GM12878 (cell line): ENCODE results near the gene NAMPT. TPM values are rescaled to one million over a fixed set of nuclear protein-coding genes. Genes with fewer than 3 reads are reported as not detected.
"Not testable (repeated sequence)": the region's sequence is repeated elsewhere in the genome, so short reads cannot be mapped to it uniquely, and the experiment has no call there.

ENCODE experiments used
- ATAC-seq: fragments of 200-7000 bp; cut with Tn5 transposase; 3 replicates; pipeline ENCODE4 v1.9.1; 2020; ENCODE audit warnings: mild to moderate bottlenecking, moderate library complexity
- BruUV-seq: library from RNA; stranded (reverse); fragments of 400-500 nt; replicated peaks from 2 replicates; lab custom pipeline; 2021; lab: Mats Ljungman, UMichigan
- CTCF ChIA-PET: fragments of 300-600 bp; sonication (Branson Sonifier 250); formaldehyde crosslinking; extraction: SDS; loops from one replicate; lab custom pipeline; 2021; ENCODE audit warnings: inconsistent platforms; lab: Yijun Ruan, JAX
- POLR2A ChIA-PET: fragments of 350-600 bp; formaldehyde crosslinking; extraction: SDS; loops from one replicate; lab custom pipeline; 2021; ENCODE audit warnings: inconsistent platforms; lab: Charles Lee
- RAD21 ChIA-PET: fragments of 300-600 bp; sonication (Branson Sonifier 250); formaldehyde crosslinking; loops from one replicate; lab custom pipeline; 2023; ENCODE audit warnings: antibody characterized with exemption; ENCODE audit not compliant: unreplicated experiment; lab: Charles Lee
- SMC1A ChIA-PET: fragments of 300-600 bp; sonication (Branson Sonifier 250); formaldehyde crosslinking; loops from one replicate; lab custom pipeline; 2023; ENCODE audit not compliant: unreplicated experiment, uncharacterized antibody; lab: Charles Lee
- DNase-seq: peaks from one replicate; pipeline ENCODE4 v3.0.0-alpha.2; 2011; ENCODE audit warnings: low read depth, low spot score
- FAIRE-seq: peaks from 3 replicates; lab custom pipeline; 2011; peaks lifted over from hg19 to GRCh38; lab: Jason Lieb, UNC
- H2AFZ ChIP-seq: 2 replicates; pipeline ENCODE4 v1.6.0; 2011; ENCODE audit warnings: low read depth, low read length, control low read depth; ENCODE audit not compliant: control insufficient read depth
- H3K27ac ChIP-seq: 2 replicates; pipeline ENCODE4 v1.5.1; 2011; ENCODE audit warnings: control low read depth; ENCODE audit not compliant: control insufficient read depth, insufficient read depth
- H3K27me3 ChIP-seq, 2 experiments: replicated peaks in 1 of 2; 2 replicates each; pipeline versions ENCODE4 v1.6.0 to v1.6.1; 2011; ENCODE audit warnings: low read length in 1 of 2; ENCODE audit not compliant: control insufficient read depth in 2 of 2, insufficient read depth in 2 of 2
- H3K36me3 ChIP-seq, 2 experiments: 2 replicates each; pipeline ENCODE4 v1.5.1; 2011; ENCODE audit warnings: low read length in 1 of 2; ENCODE audit not compliant: control insufficient read depth in 2 of 2, insufficient read depth in 2 of 2
- H3K4me1 ChIP-seq: 2 replicates; pipeline ENCODE4 v1.6.1; 2011; ENCODE audit warnings: mild to moderate bottlenecking, low read length, moderate library complexity, mixed read lengths; ENCODE audit not compliant: control insufficient read depth, insufficient read depth
- H3K4me2 ChIP-seq: 2 replicates; pipeline ENCODE4 v1.6.0; 2011; ENCODE audit warnings: control low read depth; ENCODE audit not compliant: control insufficient read depth, insufficient read depth
- H3K4me3 ChIP-seq: fragments of 200-600 bp; sonication (generic); 2 replicates; pipeline ENCODE4 v1.5.1; 2016
- H3K79me2 ChIP-seq: 2 replicates; pipeline ENCODE4 v1.6.0; 2011; ENCODE audit warnings: low read length; ENCODE audit not compliant: control insufficient read depth, insufficient read depth
- H3K9ac ChIP-seq: 2 replicates; pipeline ENCODE4 v1.8.0; 2011; ENCODE audit warnings: low read length, control low read depth, mixed read lengths; ENCODE audit not compliant: control insufficient read depth, insufficient read depth
- H3K9me3 ChIP-seq: replicated peaks from 3 replicates; pipeline ENCODE4 v1.5.1; 2011; ENCODE audit warnings: mild to moderate bottlenecking, low read length; ENCODE audit not compliant: control insufficient read depth, insufficient read depth
- H4K20me1 ChIP-seq: 2 replicates; pipeline ENCODE4 v1.6.0; 2011; ENCODE audit not compliant: control insufficient read depth, insufficient read depth
- NR2F1 ChIP-seq: fragments of 450-650 bp; conservative IDR thresholded peaks from 2 replicates; pipeline ENCODE4 v1.6.1; 2017; ENCODE audit warnings: mild to moderate bottlenecking
- PAX8 ChIP-seq: fragments of 450-650 bp; IDR thresholded peaks from 2 replicates; pipeline ENCODE4 v1.6.1; 2017; ENCODE audit warnings: mild to moderate bottlenecking, moderate library complexity
- POLR2AphosphoS2 ChIP-seq: IDR thresholded peaks from 2 replicates; pipeline ENCODE4 v1.6.1; 2011; ENCODE audit warnings: low read depth, mild to moderate bottlenecking, low read length, improper control_type of control experiment, moderate library complexity
- ZNF384 ChIP-seq: IDR thresholded peaks from 2 replicates; pipeline ENCODE4 v1.6.1; 2012; ENCODE audit warnings: low read depth, mild to moderate bottlenecking, low read length, improper control_type of control experiment, borderline replicate concordance
- ZZZ3 ChIP-seq: IDR thresholded peaks from 2 replicates; pipeline ENCODE4 v1.6.1; 2011; ENCODE audit warnings: low read depth; ENCODE audit not compliant: control insufficient read depth, insufficient read length
- WGBS: methylation state at CpG from one replicate; pipeline ENCODE4 v1.1.6; 2016; ENCODE audit warnings: low lambda C conversion rate; ENCODE audit not compliant: insufficient replicate concordance, insufficient coverage; ENCODE audit errors: missing lambda C conversion rate; 5-methylcytosine and 5-hydroxymethylcytosine counted together
- in situ Hi-C: fragments of 300-500 bp; cut with MboI; formaldehyde crosslinking; loops from 9 replicates; pipeline ENCODE4 v1.14.3; 2018; ENCODE audit warnings: mixed read lengths
- intact Hi-C: fragments of 100-400 bp; cut with micrococcal nuclease; formaldehyde crosslinking; loops from one replicate; pipeline ENCODE4 v1.14.2; 2022; ENCODE audit not compliant: unreplicated experiment
- polyA plus RNA-seq, 11 experiments: library from polyadenylated mRNA; depleted of rRNA in 4 of 11; unstranded in 6 of 11; stranded (reverse) in 5 of 11; fragments of >200 nt; fragmentation: Nextera tagmentation in 4 of 11; fragmentation: Illumina TruSeq in 1 of 11; extraction: Ambion mirVana in 4 of 11; extraction: Trizol in 1 of 11; gene quantifications; 1 replicate in 1 of 11; 2 replicates in 10 of 11; pipeline versions ENCODE4 v1.2.1 to v1.2.3, GENCODE V29; 2011 to 2016; ENCODE audit warnings: inconsistent platforms in 2 of 11, missing spikeins in 2 of 11, low read depth in 1 of 11
- total RNA-seq, 4 experiments: library from RNA; depleted of rRNA in 3 of 4; stranded (reverse); fragments of >200 nt in 3 of 4; fragmentation: Illumina TruSeq in 1 of 4; extraction: Trizol in 1 of 4; gene quantifications; 2 replicates each; pipeline versions ENCODE4 v1.2.1 to v1.2.3, GENCODE V29; 2013 to 2021
- TF ChIP-seq, protein P1 (sequence below): fragments of 450-650 bp; IDR thresholded peaks from 2 replicates; pipeline ENCODE4 v1.6.1; 2016; ENCODE audit warnings: mild to moderate bottlenecking

The NAMPT gene
- total and polyA plus RNA-seq, 10 of the 15 experiments (the other 5 are each of a cell fraction or from before 2014, with no cell fraction given), result 28.3 to 173 (median 75.0) TPM

DNA sequence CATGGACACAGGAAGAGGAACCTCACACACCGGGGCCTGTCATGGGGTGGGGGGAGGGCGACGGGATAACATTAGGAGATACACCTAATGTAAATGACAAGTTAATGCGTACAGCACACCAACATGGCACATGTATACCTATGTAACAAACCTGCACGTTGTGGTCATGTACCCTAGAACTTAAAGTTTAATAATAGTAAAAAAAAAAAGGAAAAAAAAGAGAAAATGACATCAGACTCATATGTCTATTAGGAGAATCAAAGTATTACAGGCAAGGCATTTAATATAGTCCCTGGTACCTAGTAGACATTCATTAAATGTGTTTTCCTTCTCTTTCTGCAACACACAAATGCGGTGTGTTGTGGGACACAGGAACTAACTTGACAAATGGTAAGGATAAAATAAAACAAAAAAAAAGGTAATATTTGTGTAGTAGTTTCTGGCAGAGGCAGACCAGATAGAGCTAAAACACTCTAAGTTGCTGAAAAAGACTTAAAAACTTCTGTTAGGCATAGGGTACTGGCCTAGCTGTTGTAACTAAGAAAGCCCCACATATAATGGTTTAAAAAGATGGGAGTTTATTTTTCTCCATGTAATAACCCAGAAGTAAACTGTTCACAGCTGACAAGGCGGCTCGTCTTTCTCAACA, 68.8 kb downstream of the NAMPT start (continued):
- TF ChIP-seq POLR2AphosphoS2, result no peak
- no peak for TF ChIP-seq PAX8
- TF ChIP-seq ZZZ3, result no peak
- no peak for TF ChIP-seq NR2F1
- no peak for TF ChIP-seq ZNF384
- TF ChIP-seq, protein P1, sequence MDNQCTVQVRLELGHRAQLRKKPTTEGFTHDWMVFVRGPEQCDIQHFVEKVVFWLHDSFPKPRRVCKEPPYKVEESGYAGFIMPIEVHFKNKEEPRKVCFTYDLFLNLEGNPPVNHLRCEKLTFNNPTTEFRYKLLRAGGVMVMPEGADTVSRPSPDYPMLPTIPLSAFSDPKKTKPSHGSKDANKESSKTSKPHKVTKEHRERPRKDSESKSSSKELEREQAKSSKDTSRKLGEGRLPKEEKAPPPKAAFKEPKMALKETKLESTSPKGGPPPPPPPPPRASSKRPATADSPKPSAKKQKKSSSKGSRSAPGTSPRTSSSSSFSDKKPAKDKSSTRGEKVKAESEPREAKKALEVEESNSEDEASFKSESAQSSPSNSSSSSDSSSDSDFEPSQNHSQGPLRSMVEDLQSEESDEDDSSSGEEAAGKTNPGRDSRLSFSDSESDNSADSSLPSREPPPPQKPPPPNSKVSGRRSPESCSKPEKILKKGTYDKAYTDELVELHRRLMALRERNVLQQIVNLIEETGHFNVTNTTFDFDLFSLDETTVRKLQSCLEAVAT, result no peak

DNA sequence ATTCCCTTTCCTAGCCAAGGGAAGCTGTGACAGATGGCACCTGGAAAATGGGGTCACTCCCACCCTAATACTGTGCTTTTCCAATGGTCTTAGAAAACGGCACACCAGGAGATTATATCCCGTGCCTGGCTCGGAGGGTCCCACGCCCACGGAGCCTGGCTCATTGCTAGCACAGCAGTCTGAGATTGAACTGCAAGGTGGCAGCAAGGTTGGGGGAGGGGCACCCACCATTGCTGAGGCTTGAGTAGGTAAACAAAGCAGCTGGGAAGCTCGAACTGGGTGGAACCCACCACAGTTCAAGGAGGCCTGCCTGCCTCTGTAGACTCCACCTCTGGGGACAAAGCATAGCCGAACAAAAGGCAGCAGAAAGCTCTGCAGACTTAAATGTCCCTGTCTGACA, 75.8 kb downstream of the NAMPT start:
- H3K4me1 ChIP-seq, FAIRE-seq, BruUV-seq: not testable (repeated sequence)

More for the DNA sequence above, 75.8 kb downstream of the NAMPT start:
- H3K9ac ChIP-seq, in situ Hi-C loops, H3K4me2 ChIP-seq, H4K20me1 ChIP-seq, H3K9me3 ChIP-seq, ATAC-seq, H2AFZ ChIP-seq, intact Hi-C loops, H3K27me3 ChIP-seq, DNase-seq, H3K36me3 ChIP-seq, H3K4me3 ChIP-seq, H3K79me2 ChIP-seq, SMC1A ChIA-PET, RAD21 ChIA-PET, CTCF ChIA-PET, H3K27ac ChIP-seq: not testable (repeated sequence)
- POLR2A ChIA-PET, result interaction anchor here (0.6 kb wide), 1 partner anchor 175 kb away, joined by 4 read pairs; no protein-coding TSS in a partner anchor
- 50% methylated on average over 7 of the region's 7 CpGs for WGBS
